Measurements from ENCODE around the gene C1RL. TPM values are rescaled to one million over a fixed set of nuclear protein-coding genes. Genes with fewer than 3 reads are reported as not detected.

Gene C1RL
- total and polyA plus RNA-seq, 2 donors from 2014 or later: 25.2 to 147 TPM

DNA sequence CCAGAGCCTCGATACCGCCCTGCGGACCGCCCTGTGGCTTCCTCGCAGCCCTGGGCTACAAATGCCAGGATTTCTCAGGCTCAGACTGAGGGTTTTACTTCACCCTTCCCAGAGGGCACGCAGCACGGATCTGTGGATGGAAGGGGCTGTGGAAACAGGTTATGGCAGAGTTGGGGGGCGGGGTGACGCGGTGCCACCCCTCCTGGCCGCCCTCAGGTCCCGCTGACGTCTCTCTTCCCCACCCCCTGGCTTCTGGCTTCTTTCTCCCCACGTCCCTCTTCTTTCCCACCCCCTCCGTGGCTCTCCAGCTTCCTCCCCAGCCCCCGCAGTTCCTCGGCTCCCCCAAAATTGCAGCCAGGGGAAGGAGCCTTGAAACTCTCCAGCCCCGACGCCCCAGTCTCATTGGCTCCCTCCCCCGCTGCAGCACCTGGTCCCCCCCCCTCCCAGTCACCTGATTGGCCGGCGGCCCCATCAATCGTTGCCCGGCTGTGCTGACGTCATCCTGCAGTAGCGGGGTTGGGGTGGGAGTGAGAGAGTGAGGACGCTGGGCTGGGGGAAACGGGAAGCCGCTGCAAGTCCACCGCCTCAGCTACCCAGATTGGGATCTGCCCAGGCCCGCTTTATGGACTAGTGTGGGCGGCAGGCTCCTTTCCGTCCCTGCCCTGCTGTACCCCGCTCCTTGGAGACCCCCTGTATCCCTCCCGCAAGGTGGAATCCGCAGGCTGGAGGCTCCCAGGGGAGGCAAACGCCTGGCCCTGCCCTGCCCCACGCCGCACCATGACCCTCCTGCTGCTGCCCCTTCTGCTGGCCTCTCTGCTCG lies 21.1 kb upstream of the C1RL start, which contains the start of gene CLSTN3:
CLSTN3 (plus strand) TSS at position 500 of the 820 bp plus-strand sequence; CDS start at position 778, 278 bp downstream.
- FAIRE-seq: no peak

DNA sequence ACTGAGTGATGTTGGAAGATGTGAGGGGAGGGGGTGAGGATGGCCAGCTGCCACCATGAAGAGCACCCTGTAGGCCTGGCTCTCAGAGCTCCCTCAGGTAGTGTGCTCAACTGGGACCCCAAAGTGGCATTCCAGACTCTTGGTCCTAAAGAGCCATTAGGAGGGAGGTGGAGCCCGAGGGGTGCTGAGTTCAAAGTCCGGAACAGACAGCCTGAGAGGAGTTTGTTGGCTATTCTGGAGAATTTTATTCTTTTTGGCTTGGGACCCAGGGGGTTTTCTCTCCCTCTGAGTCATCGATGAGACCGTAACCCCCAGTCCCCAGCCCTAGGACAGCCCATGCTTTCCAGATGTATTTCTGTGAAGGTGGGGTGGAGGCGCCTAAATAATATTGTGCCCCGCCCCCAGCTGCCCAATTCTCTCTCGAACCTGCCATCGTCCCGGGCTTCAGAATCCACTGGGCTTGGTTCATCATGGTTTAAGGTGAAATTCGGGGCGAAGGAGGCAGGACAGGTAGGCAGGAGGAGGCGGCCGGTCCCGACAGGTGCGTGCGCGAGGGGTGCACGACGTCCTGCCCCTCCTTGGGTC lies 20.4 kb upstream of the C1RL start:
- Histone ChIP-seq H3K9ac (ENCODE audit: low read length in 3 of 3) (peak overlapping the region; percentile 50 to 97 (median 61)), H3K27ac (ENCODE audit: low read depth in 2 of 2, low read length in 2 of 2) (peak overlapping the region; percentile 88 to 92), H3K27me3 (ENCODE audit: control insufficient read depth, insufficient read depth, low read length) (no peaks in the 10 kb centered on the region), H3K4me1 (ENCODE audit: control insufficient read depth in 2 of 3, insufficient read depth in 2 of 3, low read depth in 1 of 3, low read length in 3 of 3) (peaks cover 0 to 26% (median under 1%) of the 10 kb centered on the region in 3 donors), H3K36me3 (ENCODE audit: control insufficient read depth in 2 of 3, insufficient read depth in 3 of 3, low read length in 3 of 3) (peaks cover 3 to 13% (median 6%) of the 10 kb centered on the region in 3 donors), H3K4me3 (ENCODE audit: low read length in 3 of 3) (peak overlapping the region; percentile 69 to 93 (median 80)), H3K9me3 (ENCODE audit: control insufficient read depth in 2 of 3, insufficient read depth in 1 of 3, low read length in 3 of 3) (no peaks in the 10 kb centered on the region)
- DNase-seq: peak in 2 of 5 donors; percentile 15 to 45
- FAIRE-seq: no peak
- TF ChIP-seq, protein P1, sequence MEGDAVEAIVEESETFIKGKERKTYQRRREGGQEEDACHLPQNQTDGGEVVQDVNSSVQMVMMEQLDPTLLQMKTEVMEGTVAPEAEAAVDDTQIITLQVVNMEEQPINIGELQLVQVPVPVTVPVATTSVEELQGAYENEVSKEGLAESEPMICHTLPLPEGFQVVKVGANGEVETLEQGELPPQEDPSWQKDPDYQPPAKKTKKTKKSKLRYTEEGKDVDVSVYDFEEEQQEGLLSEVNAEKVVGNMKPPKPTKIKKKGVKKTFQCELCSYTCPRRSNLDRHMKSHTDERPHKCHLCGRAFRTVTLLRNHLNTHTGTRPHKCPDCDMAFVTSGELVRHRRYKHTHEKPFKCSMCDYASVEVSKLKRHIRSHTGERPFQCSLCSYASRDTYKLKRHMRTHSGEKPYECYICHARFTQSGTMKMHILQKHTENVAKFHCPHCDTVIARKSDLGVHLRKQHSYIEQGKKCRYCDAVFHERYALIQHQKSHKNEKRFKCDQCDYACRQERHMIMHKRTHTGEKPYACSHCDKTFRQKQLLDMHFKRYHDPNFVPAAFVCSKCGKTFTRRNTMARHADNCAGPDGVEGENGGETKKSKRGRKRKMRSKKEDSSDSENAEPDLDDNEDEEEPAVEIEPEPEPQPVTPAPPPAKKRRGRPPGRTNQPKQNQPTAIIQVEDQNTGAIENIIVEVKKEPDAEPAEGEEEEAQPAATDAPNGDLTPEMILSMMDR (IDR thresholded peaks at IDR 0.05; ENCODE audit: borderline replicate concordance, extremely low read depth, insufficient read depth): no peak
- intact Hi-C loops (cut with DNase I): no loop called here

More for the DNA sequence above, 21.1 kb upstream of the C1RL start, which contains the start of gene CLSTN3:
- Histone ChIP-seq H3K27ac (ENCODE audit: low read depth in 2 of 2, low read length in 2 of 2) (peak within 1 kb of the TSS; percentile 88 to 92), H3K9me3 (ENCODE audit: control insufficient read depth in 2 of 3, insufficient read depth in 1 of 3, low read length in 3 of 3) (peaks cover 0 to 2% (median 0%) of the 10 kb centered on the region in 3 donors), H3K27me3 (ENCODE audit: control insufficient read depth, insufficient read depth, low read length) (no peaks in the 10 kb centered on the region), H3K4me3 (ENCODE audit: low read length in 3 of 3) (peak within 1 kb of the TSS; percentile 78 to 93 (median 80)), H3K4me1 (ENCODE audit: control insufficient read depth in 2 of 3, insufficient read depth in 2 of 3, low read depth in 1 of 3, low read length in 3 of 3) (peaks cover 0 to 23% (median 0%) of the 10 kb centered on the region in 3 donors), H3K9ac (ENCODE audit: low read length in 3 of 3) (peak within 1 kb of the TSS; percentile 57 to 97 (median 62)), H3K36me3 (ENCODE audit: control insufficient read depth in 2 of 3, insufficient read depth in 3 of 3, low read length in 3 of 3) (peaks cover 5 to 20% (median 10%) of the 10 kb centered on the region in 3 donors)
- intact Hi-C loops (cut with DNase I): no loop called here
- TF ChIP-seq, protein P1 (IDR thresholded peaks at IDR 0.05; ENCODE audit: borderline replicate concordance, extremely low read depth, insufficient read depth): no peak
- peak; percentile 91 to 96 (median 94) for DNase-seq

DNA sequence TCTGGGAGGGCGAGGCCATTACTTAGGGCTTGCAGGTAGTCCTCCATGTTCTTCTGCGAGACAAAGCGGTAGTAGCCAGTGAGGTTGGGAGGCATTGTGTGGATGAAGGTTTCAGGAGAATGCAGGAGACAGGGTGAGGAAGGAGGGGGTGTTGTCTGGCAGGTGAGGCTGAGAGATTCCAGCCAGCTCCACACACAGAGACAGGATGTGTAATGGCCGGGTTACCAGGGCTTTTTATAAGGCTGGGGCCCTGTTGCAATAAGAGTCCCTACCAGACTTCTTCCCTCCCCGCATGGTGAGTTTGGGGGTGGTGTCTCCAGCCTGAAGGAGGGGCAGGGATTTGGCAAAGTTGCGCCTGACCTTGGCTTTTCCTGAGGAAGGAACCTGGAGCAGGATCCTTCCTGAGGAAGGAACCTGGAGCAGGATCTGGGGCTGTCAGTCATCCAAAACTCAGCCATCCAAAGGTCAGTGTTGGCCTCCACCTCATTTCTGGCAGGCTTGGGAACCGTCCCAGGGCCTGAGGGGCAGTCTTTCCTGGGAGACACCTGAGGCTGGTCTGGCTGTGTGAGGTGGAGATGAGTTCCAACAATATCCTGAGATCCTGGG lies 19.8 kb upstream of the C1RL start, which contains the start of gene RBP5:
RBP5 (minus strand) TSS at position 209 of the 606 bp plus-strand sequence; CDS start at position 95, 114 bp downstream.
- H3K27ac ChIP-seq (ENCODE audit: low read depth in 2 of 2, low read length in 2 of 2): peak within 1 kb of the TSS; percentile 88 to 92
- peak within 1 kb of the TSS; percentile 69 to 93 (median 80) for H3K4me3 ChIP-seq (ENCODE audit: low read length in 3 of 3)
- no peaks in the 10 kb centered on the region for H3K9me3 ChIP-seq (ENCODE audit: control insufficient read depth in 2 of 3, insufficient read depth in 1 of 3, low read length in 3 of 3)
- intact Hi-C loops (cut with DNase I): no loop called here
- H3K36me3 ChIP-seq (ENCODE audit: control insufficient read depth in 2 of 3, insufficient read depth in 3 of 3, low read length in 3 of 3): peaks cover under 1 to 8% (median 4%) of the 10 kb centered on the region in 3 donors
- peak within 1 kb of the TSS; percentile 61 to 97 (median 71) for H3K9ac ChIP-seq (ENCODE audit: low read length in 3 of 3)
- TF ChIP-seq, protein P1 (IDR thresholded peaks at IDR 0.05; ENCODE audit: borderline replicate concordance, extremely low read depth, insufficient read depth): no peak
- no peaks in the 10 kb centered on the region for H3K27me3 ChIP-seq (ENCODE audit: control insufficient read depth, insufficient read depth, low read length)
- DNase-seq: peak in 2 of 5 donors; percentile 37 to 82
- FAIRE-seq: no peak
- H3K4me1 ChIP-seq (ENCODE audit: control insufficient read depth in 2 of 3, insufficient read depth in 2 of 3, low read depth in 1 of 3, low read length in 3 of 3): peaks cover 0 to 30% (median 6%) of the 10 kb centered on the region in 3 donors

All from kidney (tissue), 14 donors.